Kidney (tissue), 14 donors: ENCODE data around the gene ACER1. TPM values are rescaled to one million over a fixed set of nuclear protein-coding genes. Genes with fewer than 3 reads are reported as not detected.

ENCODE experiments used
- DNase-seq, 5 donors: peaks; one replicate each; pipeline ENCODE4 v3.0.0-alpha.2; 2013 to 2020
- FAIRE-seq: peaks from 2 replicates; lab custom pipeline; 2012; peaks lifted over from hg19 to GRCh38; lab: Jason Lieb, UNC
- H3K27ac ChIP-seq, 2 donors: one replicate each; pipeline ENCODE4 v1.7.0; 2013; ENCODE audit warnings: low read depth in 2 of 2, low read length in 2 of 2, inconsistent platforms in 1 of 2
- H3K27me3 ChIP-seq: one replicate; pipeline ENCODE4 v1.7.1; 2013; ENCODE audit warnings: low read length, inconsistent platforms; ENCODE audit not compliant: control insufficient read depth, insufficient read depth
- H3K36me3 ChIP-seq, 3 donors: one replicate each; pipeline versions ENCODE4 v1.7.0 to v1.7.1; 2013; ENCODE audit warnings: low read length in 3 of 3, control low read depth in 1 of 3, inconsistent platforms in 1 of 3; ENCODE audit not compliant: insufficient read depth in 3 of 3, control insufficient read depth in 2 of 3
- H3K4me1 ChIP-seq, 3 donors: one replicate each; pipeline versions ENCODE4 v1.7.0 to v1.7.1; 2013; ENCODE audit warnings: low read length in 3 of 3, inconsistent platforms in 1 of 3, low read depth in 1 of 3; ENCODE audit not compliant: control insufficient read depth in 2 of 3, insufficient read depth in 2 of 3
- H3K4me3 ChIP-seq, 3 donors: one replicate each; pipeline versions ENCODE4 v1.7.0 to v1.8.1; 2013; ENCODE audit warnings: low read length in 3 of 3, control low read depth in 1 of 3, inconsistent platforms in 1 of 3
- H3K9ac ChIP-seq, 3 donors: one replicate each; pipeline versions ENCODE4 v1.7.0 to v1.7.1; 2013; ENCODE audit warnings: low read length in 3 of 3, control low read depth in 1 of 3, inconsistent platforms in 1 of 3
- H3K9me3 ChIP-seq, 3 donors: one replicate each; pipeline versions ENCODE4 v1.7.0 to v1.7.1; 2013; ENCODE audit warnings: low read length in 3 of 3, control low read depth in 1 of 3, inconsistent platforms in 1 of 3; ENCODE audit not compliant: control insufficient read depth in 2 of 3, insufficient read depth in 1 of 3
- intact Hi-C: fragments of 100-400 bp; cut with DNase I; formaldehyde crosslinking; loops from one replicate; pipeline ENCODE4 v1.11.1; 2022
- polyA plus RNA-seq: library from polyadenylated mRNA; stranded (reverse); fragments of 350-450 nt; fragmentation: Illumina TruSeq; extraction: RNeasy Lipid Tissue Mini Kit (QIAGEN cat#74804); gene quantifications from one replicate; pipeline ENCODE4 v1.2.3, GENCODE V29; 2014; ENCODE audit warnings: low read depth, low replicate concordance; ENCODE audit not compliant: insufficient read depth
- total RNA-seq: library from RNA; stranded (reverse); fragmentation: NEBNext Ultra II Directional; extraction: Animal tissue kit (Norgen Biotek cat#: 25700); gene quantifications from one replicate; pipeline ENCODE4 v1.2.1, GENCODE V29; 2021
- TF ChIP-seq, protein P1 (sequence below): IDR thresholded peaks from 3 replicates; pipeline ENCODE4 v1.5.1; 2012; ENCODE audit warnings: mild to moderate bottlenecking, moderate library complexity, borderline replicate concordance; ENCODE audit not compliant: insufficient read depth; ENCODE audit errors: extremely low read depth
- donor health status: control.
- donor health status: control.
- donor health status: control.
- donor health status: control.
- donor health status: control.
- donor health status: DM: yes; HTN: yes; CAD: no.
- donor health status: Normal renal cell carcinoma (clear cell type).

ACER1 gene
- total and polyA plus RNA-seq, 2 donors from 2014 or later: not detected

DNA sequence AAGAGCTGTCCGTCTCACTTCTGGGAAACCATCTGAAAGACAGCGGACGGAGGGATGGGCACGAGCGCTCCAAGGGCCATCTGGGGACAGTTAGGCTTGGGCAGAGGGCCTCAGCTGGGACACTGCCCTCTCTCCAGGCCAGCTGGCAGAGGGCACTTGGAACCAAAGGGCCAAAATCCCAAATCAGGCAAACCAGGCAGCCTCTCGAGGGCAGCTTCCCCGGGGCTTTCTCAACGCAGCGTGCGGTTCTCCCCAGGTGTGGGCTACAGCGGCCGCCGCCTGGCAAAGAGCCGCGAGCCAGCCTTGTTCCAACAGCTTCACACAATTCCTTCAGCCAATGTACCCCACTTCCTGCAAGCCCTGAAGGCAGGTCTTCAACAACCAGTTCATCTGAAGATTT lies 58.7 kb downstream of the ACER1 start:
- H3K27ac ChIP-seq: peak overlapping the region; percentile 75 to 90
- FAIRE-seq: no peak
- H3K27me3 ChIP-seq: no peaks in the 10 kb centered on the region
- H3K9me3 ChIP-seq: no peaks in the 10 kb centered on the region
- no peaks in the 10 kb centered on the region for H3K36me3 ChIP-seq
- intact Hi-C loops: no loop called here
- no peak overlapping the region for H3K4me3 ChIP-seq
- peak overlapping the region in 1 of 3 donors; percentile 16 for H3K9ac ChIP-seq
- DNase-seq: peak in 1 of 5 donors; percentile 49
- TF ChIP-seq, protein P1, sequence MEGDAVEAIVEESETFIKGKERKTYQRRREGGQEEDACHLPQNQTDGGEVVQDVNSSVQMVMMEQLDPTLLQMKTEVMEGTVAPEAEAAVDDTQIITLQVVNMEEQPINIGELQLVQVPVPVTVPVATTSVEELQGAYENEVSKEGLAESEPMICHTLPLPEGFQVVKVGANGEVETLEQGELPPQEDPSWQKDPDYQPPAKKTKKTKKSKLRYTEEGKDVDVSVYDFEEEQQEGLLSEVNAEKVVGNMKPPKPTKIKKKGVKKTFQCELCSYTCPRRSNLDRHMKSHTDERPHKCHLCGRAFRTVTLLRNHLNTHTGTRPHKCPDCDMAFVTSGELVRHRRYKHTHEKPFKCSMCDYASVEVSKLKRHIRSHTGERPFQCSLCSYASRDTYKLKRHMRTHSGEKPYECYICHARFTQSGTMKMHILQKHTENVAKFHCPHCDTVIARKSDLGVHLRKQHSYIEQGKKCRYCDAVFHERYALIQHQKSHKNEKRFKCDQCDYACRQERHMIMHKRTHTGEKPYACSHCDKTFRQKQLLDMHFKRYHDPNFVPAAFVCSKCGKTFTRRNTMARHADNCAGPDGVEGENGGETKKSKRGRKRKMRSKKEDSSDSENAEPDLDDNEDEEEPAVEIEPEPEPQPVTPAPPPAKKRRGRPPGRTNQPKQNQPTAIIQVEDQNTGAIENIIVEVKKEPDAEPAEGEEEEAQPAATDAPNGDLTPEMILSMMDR: no peak
- peaks cover 2 to 68% (median 65%) of the 10 kb centered on the region in 3 donors for H3K4me1 ChIP-seq

DNA sequence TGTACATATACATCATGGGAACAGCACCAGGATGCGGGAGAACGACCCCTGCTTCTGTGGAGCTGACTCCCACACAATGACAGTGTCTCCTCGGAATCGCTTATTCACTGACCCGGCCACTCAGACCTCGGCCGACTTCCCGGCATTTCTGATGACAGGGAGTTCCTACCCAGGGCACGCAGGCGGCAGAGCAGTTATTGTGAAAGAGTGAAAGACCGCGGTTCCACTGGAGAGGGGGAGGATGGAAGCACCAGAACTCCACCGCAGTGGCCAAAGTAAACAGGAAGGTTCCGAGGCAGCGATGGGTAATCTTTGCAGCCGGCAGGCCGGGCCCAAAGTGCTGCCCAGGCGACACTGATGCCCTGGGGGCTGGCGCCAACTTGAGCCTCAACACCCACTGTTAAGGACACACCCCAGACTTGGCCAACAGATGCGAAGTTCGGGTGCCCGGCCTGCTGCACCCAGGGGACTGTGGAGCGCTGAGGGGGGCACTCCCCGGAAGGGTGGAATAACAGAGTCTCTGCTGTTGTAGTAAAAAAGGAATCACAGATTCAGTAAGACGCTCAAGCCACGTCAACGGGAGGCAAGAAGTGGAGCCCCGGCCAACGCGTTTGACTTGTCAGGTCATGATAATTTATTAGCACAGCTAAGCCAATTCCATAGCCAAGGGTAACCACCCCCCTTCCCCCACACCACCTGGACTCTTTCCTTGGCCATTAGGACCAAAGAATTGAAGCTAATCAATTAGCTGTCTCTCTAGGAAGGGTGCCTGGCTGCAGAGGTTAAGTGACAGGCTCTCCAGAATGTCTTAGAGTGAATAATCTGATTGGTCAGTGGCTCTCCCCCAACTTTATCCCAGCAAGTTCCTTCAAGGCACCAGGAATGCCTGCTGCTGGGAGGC lies 59.5 kb downstream of the ACER1 start:
- Histone ChIP-seq H3K9ac (peak overlapping the region in 1 of 3 donors; percentile 67), H3K4me3 (peak overlapping the region in 2 of 3 donors; percentile 10 to 21), H3K27ac (peak overlapping the region; percentile 90 to 91), H3K9me3 (no peaks in the 10 kb centered on the region), H3K27me3 (no peaks in the 10 kb centered on the region), H3K36me3 (peaks cover 0 to 2% (median 0%) of the 10 kb centered on the region in 3 donors), H3K4me1 (peaks cover 2 to 68% (median 65%) of the 10 kb centered on the region in 3 donors)
- DNase-seq (peak; percentile 39 to 95 (median 61)), FAIRE-seq (no peak)
- intact Hi-C loops: no loop called here
- TF ChIP-seq, protein P1: no peak

GRCh38 chr19:6272913-6273600 lies 60.4 kb downstream of the ACER1 start:
- Histone ChIP-seq H3K4me1 (peaks cover 2 to 61% (median 56%) of the 10 kb centered on the region in 3 donors), H3K9ac (peak overlapping the region in 1 of 3 donors; percentile 67), H3K36me3 (peaks cover 0 to 2% (median under 1%) of the 10 kb centered on the region in 3 donors), H3K9me3 (no peaks in the 10 kb centered on the region), H3K27ac (peak overlapping the region; percentile 90 to 91), H3K27me3 (no peaks in the 10 kb centered on the region), H3K4me3 (peak overlapping the region in 2 of 3 donors; percentile 8 to 10)
- DNase-seq: no peak
- intact Hi-C loops: no loop called here
- FAIRE-seq: no peak
- TF ChIP-seq, protein P1: no peak
